GM12801 (cell line): ENCODE measurements around the gene RPRD1B.

ENCODE experiments used
- TF ChIP-seq, protein P1 (sequence below): IDR thresholded peaks from one replicate; pipeline ENCODE4 v1.5.1; 2011; ENCODE audit warnings: control low read depth; ENCODE audit not compliant: insufficient read length; ENCODE audit errors: extremely low read depth

RPRD1B gene, protein sequence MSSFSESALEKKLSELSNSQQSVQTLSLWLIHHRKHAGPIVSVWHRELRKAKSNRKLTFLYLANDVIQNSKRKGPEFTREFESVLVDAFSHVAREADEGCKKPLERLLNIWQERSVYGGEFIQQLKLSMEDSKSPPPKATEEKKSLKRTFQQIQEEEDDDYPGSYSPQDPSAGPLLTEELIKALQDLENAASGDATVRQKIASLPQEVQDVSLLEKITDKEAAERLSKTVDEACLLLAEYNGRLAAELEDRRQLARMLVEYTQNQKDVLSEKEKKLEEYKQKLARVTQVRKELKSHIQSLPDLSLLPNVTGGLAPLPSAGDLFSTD

DNA sequence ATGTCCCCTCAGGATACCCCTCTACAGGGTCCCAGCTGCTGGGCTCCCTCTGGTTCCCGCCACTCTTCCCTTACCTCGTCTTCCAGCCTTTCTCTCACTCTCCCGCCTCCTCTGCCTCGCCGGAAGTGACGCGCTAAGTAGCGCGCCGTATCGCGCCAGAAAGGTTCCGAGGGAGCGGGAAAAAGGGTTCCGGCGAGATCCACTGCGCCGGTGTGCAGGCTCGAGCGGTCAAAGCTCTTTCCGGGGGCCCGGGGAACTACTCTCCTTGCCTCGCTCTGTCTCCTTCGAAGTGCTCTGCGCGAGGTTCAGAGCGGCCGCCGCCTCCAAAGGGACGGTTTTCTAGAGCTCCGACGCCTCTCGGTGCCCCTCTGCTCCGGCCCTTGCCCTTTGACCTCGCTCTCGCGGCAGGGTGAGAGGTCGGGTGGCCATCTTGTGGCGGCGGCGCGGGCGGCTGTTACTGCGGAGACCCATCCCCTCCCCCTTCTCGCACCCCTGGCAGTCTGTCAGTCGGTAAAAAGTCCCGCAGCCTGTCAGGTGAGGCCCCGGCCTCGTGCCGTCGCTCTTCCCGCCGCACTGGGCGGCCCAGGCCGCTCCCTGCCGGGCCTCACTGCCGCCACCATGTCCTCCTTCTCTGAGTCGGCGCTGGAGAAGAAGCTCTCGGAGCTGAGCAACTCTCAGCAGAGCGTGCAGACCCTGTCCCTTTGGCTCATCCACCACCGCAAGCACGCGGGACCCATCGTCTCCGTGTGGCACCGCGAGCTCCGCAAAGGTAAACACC, at the start of gene RPRD1B, which contains the start of gene TTI1:
Gene RPRD1B, plus strand, starts transcription at position 417 of the 778 bp plus-strand sequence. Its CDS starts 202 bp downstream, at position 619.
Gene TTI1, minus strand, starts transcription at position 127 of the 778 bp plus-strand sequence. CDS start 19,640 bp downstream, outside the sequence.
- TF ChIP-seq, protein P1, sequence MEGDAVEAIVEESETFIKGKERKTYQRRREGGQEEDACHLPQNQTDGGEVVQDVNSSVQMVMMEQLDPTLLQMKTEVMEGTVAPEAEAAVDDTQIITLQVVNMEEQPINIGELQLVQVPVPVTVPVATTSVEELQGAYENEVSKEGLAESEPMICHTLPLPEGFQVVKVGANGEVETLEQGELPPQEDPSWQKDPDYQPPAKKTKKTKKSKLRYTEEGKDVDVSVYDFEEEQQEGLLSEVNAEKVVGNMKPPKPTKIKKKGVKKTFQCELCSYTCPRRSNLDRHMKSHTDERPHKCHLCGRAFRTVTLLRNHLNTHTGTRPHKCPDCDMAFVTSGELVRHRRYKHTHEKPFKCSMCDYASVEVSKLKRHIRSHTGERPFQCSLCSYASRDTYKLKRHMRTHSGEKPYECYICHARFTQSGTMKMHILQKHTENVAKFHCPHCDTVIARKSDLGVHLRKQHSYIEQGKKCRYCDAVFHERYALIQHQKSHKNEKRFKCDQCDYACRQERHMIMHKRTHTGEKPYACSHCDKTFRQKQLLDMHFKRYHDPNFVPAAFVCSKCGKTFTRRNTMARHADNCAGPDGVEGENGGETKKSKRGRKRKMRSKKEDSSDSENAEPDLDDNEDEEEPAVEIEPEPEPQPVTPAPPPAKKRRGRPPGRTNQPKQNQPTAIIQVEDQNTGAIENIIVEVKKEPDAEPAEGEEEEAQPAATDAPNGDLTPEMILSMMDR = no peak

DNA sequence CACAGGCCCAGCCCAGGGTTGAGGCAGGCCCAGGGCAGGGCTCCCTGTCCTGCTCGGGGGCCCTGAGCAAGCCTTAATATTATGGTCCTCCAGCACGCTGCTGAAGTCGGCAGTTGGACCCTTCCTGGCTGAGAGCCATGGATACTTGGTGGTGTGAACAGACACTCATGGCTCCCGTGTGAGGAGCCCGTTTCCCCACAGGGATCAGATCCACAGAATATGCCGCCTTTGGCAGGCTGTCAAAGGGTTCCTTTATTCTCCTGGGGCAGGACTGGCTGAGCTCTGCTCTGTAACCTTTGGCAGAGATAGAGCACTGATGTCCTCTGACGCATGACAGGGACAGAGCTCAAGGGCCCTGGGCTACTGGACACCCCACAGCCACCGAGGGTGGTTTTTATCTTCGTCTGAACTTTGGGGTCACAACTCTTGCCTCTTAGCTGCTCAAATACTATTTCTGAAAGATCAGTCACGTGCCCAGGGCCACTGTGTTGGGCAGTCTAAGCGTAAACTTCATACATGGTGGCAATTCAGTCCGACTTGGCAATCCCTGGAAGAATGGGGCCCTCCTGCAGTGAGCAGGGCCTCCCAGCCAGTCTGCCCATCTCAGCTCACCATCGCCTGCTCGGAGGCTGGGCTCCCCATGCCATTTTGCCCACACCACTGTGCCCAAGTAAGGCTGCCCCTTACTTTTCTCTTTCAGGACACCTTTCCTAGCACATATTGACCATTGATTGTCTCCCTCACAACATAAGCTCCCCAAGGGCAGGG, 49.3 kb upstream of the RPRD1B start:
- TF ChIP-seq, protein P1 = no peak

DNA sequence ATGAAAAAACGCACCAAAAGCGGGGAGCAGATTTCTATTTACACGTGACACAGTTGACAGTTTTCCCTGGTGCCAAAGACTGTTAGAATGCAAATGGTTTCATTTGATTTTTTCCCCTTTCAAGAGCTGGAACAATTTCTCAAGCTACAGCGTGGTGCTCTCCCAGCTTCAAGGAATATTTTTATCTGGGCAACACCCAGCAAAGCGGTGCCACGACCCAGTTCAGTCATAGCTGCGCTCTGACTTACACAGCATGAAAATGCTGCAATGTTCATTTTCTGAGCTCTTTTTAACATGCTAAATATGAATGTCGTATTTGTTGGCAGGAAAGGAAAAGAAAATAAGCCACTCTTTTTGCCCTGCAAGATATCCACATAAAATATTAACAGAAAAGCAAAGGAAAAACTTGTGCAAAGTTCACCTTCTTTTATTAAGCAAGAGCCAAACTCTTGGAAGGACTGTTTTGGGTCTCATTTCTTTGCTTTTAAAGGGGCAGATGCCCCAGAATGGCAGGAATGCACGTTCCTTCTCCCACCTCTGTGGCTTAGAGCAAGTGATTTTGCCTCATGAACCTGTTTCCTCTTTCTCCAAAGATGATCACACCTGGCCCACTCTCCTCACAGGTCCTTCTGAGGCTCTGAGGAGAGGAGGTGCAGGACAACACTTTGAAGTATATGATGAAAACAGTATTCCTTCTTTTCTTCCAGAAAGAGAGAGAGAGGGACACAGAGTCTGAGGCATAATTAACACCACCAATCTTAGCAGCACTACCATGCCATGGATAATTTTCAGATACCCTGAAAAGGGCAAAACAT, 47.3 kb upstream of the RPRD1B start:
- TF ChIP-seq, protein P1 = no peak

DNA sequence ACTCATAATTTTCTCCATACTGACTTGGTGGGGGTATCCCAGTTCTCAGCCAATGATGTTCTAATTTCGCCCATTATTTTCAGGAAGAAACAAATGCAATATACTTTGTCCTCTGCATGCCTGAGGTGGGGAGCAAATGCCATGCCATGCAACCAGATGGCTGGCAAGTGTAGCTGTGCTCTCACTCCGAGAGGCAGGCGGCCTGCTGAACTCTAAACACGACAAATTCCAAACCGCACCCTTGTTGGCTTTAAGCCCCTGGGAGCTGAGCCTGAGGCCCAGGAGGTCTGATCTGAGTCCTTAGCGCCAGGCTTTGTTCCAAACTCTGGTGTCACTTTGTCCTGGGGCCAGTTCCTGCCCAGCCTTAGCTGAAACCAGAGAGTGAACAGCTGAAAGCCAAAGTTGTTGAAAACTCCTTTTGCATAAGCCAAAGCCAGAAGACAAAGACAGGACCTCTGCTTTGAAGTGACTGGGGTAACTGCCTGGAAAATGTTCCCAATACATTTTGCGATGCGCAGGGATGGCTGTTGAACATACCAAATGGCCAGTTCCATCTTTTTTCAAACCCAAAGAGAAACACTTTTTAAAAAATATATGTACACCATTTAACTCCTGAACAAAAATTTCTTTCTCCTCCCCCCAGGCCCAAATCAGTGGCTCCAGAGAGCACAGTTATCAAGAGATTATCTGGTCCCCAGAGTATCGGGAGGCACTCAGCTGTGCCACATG, 46.5 kb upstream of the RPRD1B start:
- TF ChIP-seq, protein P1 = no peak

DNA sequence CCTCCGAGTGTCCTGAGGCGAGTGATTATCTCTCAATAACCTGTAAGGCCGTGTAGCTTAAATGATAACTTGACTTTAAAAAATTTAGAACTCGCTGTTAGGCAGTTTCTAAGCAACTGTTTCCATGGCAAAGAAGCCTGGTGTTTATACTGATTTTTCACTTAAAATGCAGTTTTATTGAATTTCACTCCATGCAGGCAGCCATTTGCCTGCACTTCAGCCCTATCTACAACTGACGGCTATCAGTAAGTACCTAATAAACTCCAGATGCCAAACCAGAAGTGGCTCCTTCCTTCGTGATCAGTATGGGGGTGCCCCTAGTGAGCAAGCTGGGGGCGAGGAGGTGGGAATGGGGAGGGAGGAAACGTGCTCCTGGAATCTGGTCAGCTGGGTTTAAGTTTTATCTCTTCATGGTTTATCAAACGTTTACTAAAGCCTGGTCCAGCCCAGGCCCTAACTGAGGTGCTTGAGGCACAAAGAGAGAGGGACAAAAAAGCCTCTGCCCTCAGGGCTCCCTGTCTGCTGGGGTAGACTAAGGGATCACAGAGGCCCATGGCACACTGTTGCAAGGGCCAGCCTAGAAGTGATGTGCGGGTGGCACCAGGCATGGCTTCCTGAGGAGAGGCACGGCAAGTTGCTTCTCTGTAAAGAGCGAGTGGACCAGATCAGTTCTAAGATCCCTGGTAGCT, 45.8 kb upstream of the RPRD1B start:
- TF ChIP-seq, protein P1 = no peak

DNA sequence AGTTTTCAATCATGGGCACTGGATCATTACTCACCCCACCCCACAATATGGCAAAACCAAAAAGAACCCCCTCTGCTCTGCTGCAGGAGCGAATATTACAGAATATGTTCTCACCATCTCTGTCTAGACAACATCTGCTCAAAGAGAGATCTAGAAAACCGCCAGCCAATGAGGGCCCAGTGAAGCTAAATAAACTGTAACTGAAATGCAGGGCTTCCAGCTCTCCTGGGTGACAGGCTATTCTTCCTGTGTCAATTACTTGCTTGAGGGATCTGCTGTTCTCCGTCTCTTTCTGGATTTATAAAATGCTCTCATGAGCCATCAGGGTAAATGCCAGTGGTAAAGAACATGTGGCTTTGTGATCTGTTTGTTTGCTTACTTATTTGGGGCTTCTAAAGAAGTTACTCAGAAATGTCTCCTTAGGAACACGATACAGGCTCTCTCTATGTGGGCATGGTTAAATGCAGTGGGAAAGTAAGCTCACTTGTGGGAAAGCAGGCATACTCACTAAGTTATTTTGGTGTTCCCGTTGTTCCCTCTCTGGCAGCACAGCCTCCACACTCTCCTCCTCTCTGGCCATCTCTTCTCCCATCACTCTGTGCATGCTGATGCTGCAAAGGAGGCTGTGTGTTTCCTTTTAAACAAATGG, 45.1 kb upstream of the RPRD1B start:
- TF ChIP-seq, protein P1 = no peak
